ENCODE data around the gene GLTPD2. TPM values are rescaled to one million over a fixed set of nuclear protein-coding genes. Genes with fewer than 3 reads are reported as not detected.

The GLTPD2 gene
- total and polyA plus RNA-seq, 10 of the 15 experiments (the other 5 are each of a cell fraction or from before 2014, with no cell fraction given): 0.16 to 0.34 TPM; not detected in 8

DNA sequence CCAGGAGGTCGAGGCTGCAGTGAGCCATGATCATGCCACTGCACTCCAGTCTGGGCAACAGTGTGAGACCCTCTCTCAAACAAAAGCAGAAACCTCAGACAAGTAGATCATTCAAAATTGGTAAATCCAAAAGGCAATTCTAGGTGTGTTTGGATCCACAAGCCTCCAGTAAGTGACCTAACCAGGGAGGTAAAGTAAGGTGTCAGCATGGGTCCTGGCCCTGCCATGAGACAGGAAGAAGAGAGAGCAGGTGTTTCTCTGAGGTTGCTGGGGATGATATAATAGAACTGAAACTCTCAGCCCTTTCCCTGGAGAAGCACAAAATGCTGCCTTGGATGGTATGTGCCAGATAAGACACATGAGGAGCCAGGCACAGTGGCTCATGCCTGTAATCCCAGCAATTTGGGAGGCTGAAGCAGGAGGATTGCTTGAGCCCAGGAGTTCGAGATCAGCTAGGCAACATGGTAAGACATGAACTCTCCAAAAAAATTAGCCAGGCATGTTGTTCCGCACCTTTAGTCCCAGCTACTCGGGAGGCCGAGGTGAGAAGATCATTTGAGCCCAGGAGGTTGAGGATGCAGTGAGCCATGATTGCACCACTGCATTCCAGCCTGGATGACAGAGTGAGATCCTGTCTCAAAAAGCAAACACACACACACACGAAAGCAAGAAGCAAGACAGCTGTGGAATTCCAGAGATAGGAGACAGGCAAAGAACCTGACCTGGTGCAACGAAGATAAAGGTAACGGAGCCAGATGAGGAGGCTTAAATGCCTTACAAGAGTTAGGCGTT, 10.6 kb upstream of the GLTPD2 start:
- Histone ChIP-seq H3K4me2 (ENCODE audit: control insufficient read depth, insufficient read depth) (no peak overlapping the region), H3K9me3 (replicated peaks; ENCODE audit: control insufficient read depth, insufficient read depth, low read length) (no peaks in the 10 kb centered on the region), H3K79me2 (ENCODE audit: control insufficient read depth, insufficient read depth, low read length) (no peaks in the 10 kb centered on the region), H3K4me1 (ENCODE audit: control insufficient read depth, insufficient read depth, low read length) (peaks cover 11% of the 10 kb centered on the region), H2AFZ (ENCODE audit: control insufficient read depth, low read depth, low read length) (no peak overlapping the region), H3K27me3 (replicated peaks in 1 of 2; ENCODE audit: control insufficient read depth in 2 of 2, insufficient read depth in 2 of 2, low read length in 1 of 2) (no peaks in the 10 kb centered on the region), H3K9ac (ENCODE audit: control insufficient read depth, insufficient read depth, low read length) (no peak overlapping the region), H3K27ac (ENCODE audit: control insufficient read depth, insufficient read depth) (no peak overlapping the region), H3K4me3 (no peak overlapping the region), H4K20me1 (ENCODE audit: control insufficient read depth, insufficient read depth) (no peaks in the 10 kb centered on the region), H3K36me3 (ENCODE audit: control insufficient read depth in 2 of 2, insufficient read depth in 2 of 2, low read length in 1 of 2) (no peaks in the 10 kb centered on the region)
- BruUV-seq (replicated peaks): no TSS peak
- POLR2A ChIA-PET: interaction anchor here (1.4 kb wide), 1 partner anchor 46 kb away, joined by 3 read pairs; no protein-coding TSS in a partner anchor
- CTCF ChIA-PET: interaction anchor here (0.8 kb wide), 1 partner anchor 12 kb away, joined by 5 read pairs; no protein-coding TSS in a partner anchor
- TF ChIP-seq BMI1 (IDR thresholded peaks at IDR 0.05; ENCODE audit: borderline replicate concordance) (no peak), MEF2A (IDR thresholded peaks at IDR 0.05; ENCODE audit: insufficient read depth, low read depth, low read length) (no peak), JUND (IDR thresholded peaks at IDR 0.05; ENCODE audit: low read depth, low read length) (no peak), RCOR1 (conservative IDR thresholded peaks at IDR 0.05; ENCODE audit: low read depth, low read length) (no peak)
- no peak for FAIRE-seq
- RAD21 ChIA-PET (ENCODE audit: unreplicated experiment): no interaction called here
- no peak for ATAC-seq
- in situ Hi-C loops (cut with MboI): no loop called here
- DNase-seq (ENCODE audit: low read depth, low spot score): no peak
- WGBS (ENCODE audit: insufficient coverage, insufficient replicate concordance, low lambda C conversion rate, missing lambda C conversion rate): 33% methylated on average over 9 of the region's 9 CpGs
- SMC1A ChIA-PET (ENCODE audit: uncharacterized antibody, unreplicated experiment): interaction anchor here (0.5 to 0.6 kb wide), 2 partner anchors 95 to 1827 kb away, joined by 3 read pairs; no protein-coding TSS in a partner anchor
- intact Hi-C loops (cut with micrococcal nuclease; ENCODE audit: unreplicated experiment): no loop called here

DNA sequence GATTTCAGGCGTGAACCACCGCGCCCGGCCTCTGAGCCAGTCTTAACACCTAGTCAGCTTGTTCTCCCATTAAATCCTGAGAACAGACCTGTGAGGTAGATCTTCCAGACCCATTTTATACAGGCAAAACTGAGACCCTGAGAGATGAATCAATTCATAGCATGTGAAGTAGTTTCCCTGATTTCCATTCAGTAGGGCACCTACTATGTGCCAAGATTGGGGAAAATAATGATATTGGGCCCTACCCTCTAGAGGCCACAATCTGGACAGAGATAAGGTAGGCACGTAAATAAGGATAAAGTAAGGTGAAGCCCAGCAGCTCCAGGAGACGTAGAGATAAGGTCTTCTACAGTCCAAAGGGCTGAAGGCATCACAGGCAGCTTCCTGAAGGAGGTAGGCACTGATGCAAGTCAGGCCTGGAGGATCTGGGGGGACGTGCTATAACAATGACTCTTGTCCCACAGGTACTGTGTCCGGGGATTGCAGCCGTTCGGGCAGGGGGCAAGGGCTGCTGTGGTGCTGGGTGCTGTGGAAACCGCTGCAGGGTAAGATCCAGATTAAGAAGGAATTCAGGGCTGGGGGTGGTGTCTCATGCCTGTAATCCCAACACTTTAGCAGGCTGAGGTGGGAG, 8.3 kb upstream of the GLTPD2 start:
- H2AFZ ChIP-seq (ENCODE audit: control insufficient read depth, low read depth, low read length): no peak overlapping the region
- H3K79me2 ChIP-seq (ENCODE audit: control insufficient read depth, insufficient read depth, low read length): no peaks in the 10 kb centered on the region
- SMC1A ChIA-PET (ENCODE audit: uncharacterized antibody, unreplicated experiment): no interaction called here
- ATAC-seq (no peak), FAIRE-seq (no peak), DNase-seq (ENCODE audit: low read depth, low spot score) (no peak)
- H3K27me3 ChIP-seq (replicated peaks in 1 of 2; ENCODE audit: control insufficient read depth in 2 of 2, insufficient read depth in 2 of 2, low read length in 1 of 2): peaks cover 3 to 4% of the 10 kb centered on the region in 2 experiments; a peak in 3 of 4 replicates
- BruUV-seq (replicated peaks): no TSS peak
- no peaks in the 10 kb centered on the region for H3K36me3 ChIP-seq (ENCODE audit: control insufficient read depth in 2 of 2, insufficient read depth in 2 of 2, low read length in 1 of 2)
- H3K9ac ChIP-seq (ENCODE audit: control insufficient read depth, insufficient read depth, low read length): no peak overlapping the region
- H3K4me2 ChIP-seq (ENCODE audit: control insufficient read depth, insufficient read depth): no peak overlapping the region
- RAD21 ChIA-PET (ENCODE audit: unreplicated experiment): no interaction called here
- no peak overlapping the region for H3K27ac ChIP-seq (ENCODE audit: control insufficient read depth, insufficient read depth)
- CTCF ChIA-PET: interaction anchor here (0.7 to 1.8 kb wide), 2 partner anchors 10 to 284 kb away, joined by 3 to 5 read pairs; no protein-coding TSS in a partner anchor
- TF ChIP-seq MTA3 (IDR thresholded peaks at IDR 0.05; ENCODE audit: borderline replicate concordance, low read length): no peak
- TF ChIP-seq ASH2L (IDR thresholded peaks at IDR 0.05; ENCODE audit: borderline replicate concordance, low read depth): no peak
- TF ChIP-seq ZBED1 (IDR thresholded peaks at IDR 0.05; ENCODE audit: borderline replicate concordance): no peak
- TF ChIP-seq MEF2B (IDR thresholded peaks at IDR 0.05; ENCODE audit: partially characterized antibody, poor library complexity, severe bottlenecking): no peak
- TF ChIP-seq ETV6 (conservative IDR thresholded peaks at IDR 0.05 in 1 of 2, IDR thresholded peaks at IDR 0.05 in 1 of 2; ENCODE audit: borderline replicate concordance in 1 of 2, low read depth in 1 of 2): no peak
- TF ChIP-seq, protein P1, sequence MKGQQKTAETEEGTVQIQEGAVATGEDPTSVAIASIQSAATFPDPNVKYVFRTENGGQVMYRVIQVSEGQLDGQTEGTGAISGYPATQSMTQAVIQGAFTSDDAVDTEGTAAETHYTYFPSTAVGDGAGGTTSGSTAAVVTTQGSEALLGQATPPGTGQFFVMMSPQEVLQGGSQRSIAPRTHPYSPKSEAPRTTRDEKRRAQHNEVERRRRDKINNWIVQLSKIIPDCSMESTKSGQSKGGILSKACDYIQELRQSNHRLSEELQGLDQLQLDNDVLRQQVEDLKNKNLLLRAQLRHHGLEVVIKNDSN (IDR thresholded peaks at IDR 0.05; ENCODE audit: borderline replicate concordance, extremely low read length, insufficient read depth, low read depth, low read length): no peak
- TF ChIP-seq ATF7 (IDR thresholded peaks at IDR 0.05; ENCODE audit: low read depth): no peak
- TF ChIP-seq RBBP5 (conservative IDR thresholded peaks at IDR 0.05): no peak
- no peak for TF ChIP-seq ESRRA (IDR thresholded peaks at IDR 0.05; ENCODE audit: low read length)
- TF ChIP-seq CHD2 (IDR thresholded peaks at IDR 0.05; ENCODE audit: borderline replicate concordance, low read depth, low read length): no peak
- TF ChIP-seq RFX5 (IDR thresholded peaks at IDR 0.05; ENCODE audit: low read depth, low read length): no peak
- no peak overlapping the region for H3K4me3 ChIP-seq
- H3K9me3 ChIP-seq (replicated peaks; ENCODE audit: control insufficient read depth, insufficient read depth, low read length): no peaks in the 10 kb centered on the region
- POLR2A ChIA-PET: no interaction called here
- in situ Hi-C loops (cut with MboI) (no loop called here), intact Hi-C loops (cut with micrococcal nuclease; ENCODE audit: unreplicated experiment) (loop anchor here (10.0 kb wide), 1 partner anchor 46 kb away; the partner anchor contains the start of genes CXCL16, MED11 and ZMYND15)
- 60% methylated on average over 10 of the region's 11 CpGs for WGBS (ENCODE audit: insufficient coverage, insufficient replicate concordance, low lambda C conversion rate, missing lambda C conversion rate)
- no peaks in the 10 kb centered on the region for H4K20me1 ChIP-seq (ENCODE audit: control insufficient read depth, insufficient read depth)
- H3K4me1 ChIP-seq (ENCODE audit: control insufficient read depth, insufficient read depth, low read length): no peaks in the 10 kb centered on the region
